ENCODE results near the gene ZBTB7C. TPM values are rescaled to one million over a fixed set of nuclear protein-coding genes. Genes with fewer than 3 reads are reported as not detected.

ZBTB7C gene
- total and polyA plus RNA-seq, 2 of the 8 experiments (the other 6 are each of a cell fraction or from before 2014, with no cell fraction given): 0.15 to 0.45 TPM

- Histone ChIP-seq H3K4me2 (ENCODE audit: insufficient read depth in 1 of 2, low read depth in 2 of 2, low read length in 2 of 2) (no peak overlapping the region; a peak in 1 of 4 replicates), H2BK15ac (ENCODE audit: low read length) (no peak overlapping the region), H3K23ac (ENCODE audit: insufficient read length) (no peak overlapping the region), H3K79me2 (ENCODE audit: control insufficient read depth in 1 of 2, insufficient read depth in 2 of 2, low read length in 2 of 2) (no peaks in the 10 kb centered on the region), H2BK20ac (ENCODE audit: low read length) (peak overlapping the region; percentile 66; the same call in 1 of the 2 replicates), H3K36me3 (ENCODE audit: control insufficient read depth in 2 of 4, insufficient read depth in 4 of 4, low read length in 3 of 4) (no peaks in the 10 kb centered on the region), H3K56ac (replicated peaks; ENCODE audit: insufficient read length, low read depth, low read length) (no peak overlapping the region), H4K8ac (ENCODE audit: extremely low read depth, insufficient read depth, low read length) (no peak overlapping the region), H2AK5ac (ENCODE audit: low read depth, low read length) (no peak overlapping the region), H2BK12ac (ENCODE audit: low read depth, low read length) (no peak overlapping the region), H3K4me3 (ENCODE audit: extremely low read depth in 1 of 4, insufficient read depth in 2 of 4, low read depth in 3 of 4, low read length in 4 of 4) (no peak overlapping the region), H3K18ac (ENCODE audit: extremely low read depth, low read length) (no peak overlapping the region), H3K9ac (replicated peaks in 1 of 4; ENCODE audit: extremely low read depth in 1 of 4, low read depth in 3 of 4, low read length in 3 of 4) (no peak overlapping the region), H3K4me1 (replicated peaks in 1 of 4; ENCODE audit: control insufficient read depth in 3 of 4, insufficient read depth in 4 of 4, low read length in 3 of 4) (peaks cover 0 to 9% (median under 1%) of the 10 kb centered on the region in 4 experiments; a peak in 2 of 7 replicates), H2BK120ac (replicated peaks; ENCODE audit: low read depth, low read length) (no peak overlapping the region), H3K79me1 (ENCODE audit: low read depth, low read length) (no peaks in the 10 kb centered on the region), H3K27me3 (replicated peaks in 1 of 4; ENCODE audit: control insufficient read depth in 3 of 4, extremely low read depth in 1 of 4, insufficient read depth in 3 of 4, low read length in 3 of 4) (no peaks in the 10 kb centered on the region; a peak in 2 of 7 replicates), H3K27ac (ENCODE audit: low read depth, low read length) (no peak overlapping the region), H3K14ac (ENCODE audit: insufficient read length) (no peak overlapping the region), H2AFZ (ENCODE audit: low read length) (peak overlapping the region; percentile 63), H3K4ac (replicated peaks; ENCODE audit: insufficient read length, low read depth, low read length) (no peak overlapping the region), H3K9me3 (ENCODE audit: insufficient read depth in 2 of 2, low read depth in 1 of 2, low read length in 1 of 2) (no peaks in the 10 kb centered on the region), H4K5ac (ENCODE audit: insufficient read length, low read depth, low read length) (no peak overlapping the region), H4K20me1 (replicated peaks in 1 of 2; ENCODE audit: control insufficient read depth in 1 of 2, insufficient read depth in 2 of 2, low read length in 2 of 2) (no peaks in the 10 kb centered on the region), H2BK5ac (ENCODE audit: low read depth, low read length) (peak overlapping the region; percentile 64; the same call in 1 of the 2 replicates), H4K91ac (replicated peaks; ENCODE audit: insufficient read length, low read length) (peak overlapping the region; percentile 63), H3K23me2 (ENCODE audit: low read depth, low read length) (peaks cover 2% of the 10 kb centered on the region; the same call in 1 of the 2 replicates)
- WGBS, 2 experiments (ENCODE audit: extremely low coverage in 1 of 2, insufficient coverage in 1 of 2, insufficient read length in 1 of 2, insufficient replicate concordance in 2 of 2, low coverage in 1 of 2, low lambda C conversion rate in 2 of 2, missing lambda C conversion rate in 1 of 2): 81% methylated on average over 5 of the region's 5 CpGs; no CpG with 5 or more reads in 1 of the 2 experiments
- FAIRE-seq: no peak
- POLR2A ChIA-PET (ENCODE audit: partially characterized antibody): no interaction called here
- CTCF ChIA-PET (ENCODE audit: partially characterized antibody): interaction anchor here (1.1 to 2.1 kb wide), 5 partner anchors 10 to 253 kb away, joined by 3 to 8 read pairs (median 4); no protein-coding TSS in a partner anchor
- no peak for DNase-seq (ENCODE audit: low read depth in 1 of 2, low spot score in 2 of 2)
- no peak for TF ChIP-seq KDM1A (IDR thresholded peaks at IDR 0.05; ENCODE audit: borderline replicate concordance, low read length)
Measured at GRCh38 chr18:48393170-48393569, 16.0 kb downstream of the ZBTB7C start.
